Spleen (tissue), 11 donors: Measurements from ENCODE around the gene ARHGEF37. TPM values are rescaled to one million over a fixed set of nuclear protein-coding genes. Genes with fewer than 3 reads are reported as not detected.

Source experiments
- DNase-seq: peaks from one replicate; pipeline ENCODE4 v3.0.0-alpha.2; 2020
- H3K27ac ChIP-seq, 8 donors: fragments of 200-600 bp; sonication (generic) in 7 of 8; 1 replicate in 4 of 8; 2 replicates in 4 of 8; pipeline versions ENCODE4 v1.5.0 to v1.8.0; 2016 to 2021; ENCODE audit warnings: inconsistent platforms in 4 of 8, mild to moderate bottlenecking in 4 of 8, moderate library complexity in 1 of 8
- H3K27me3 ChIP-seq, 7 donors: fragments of 200-600 bp; sonication (generic) in 6 of 7; replicated peaks in 1 of 7; 1 replicate in 4 of 7; 2 replicates in 3 of 7; pipeline versions ENCODE4 v1.5.0 to v1.8.0; 2016 to 2021; ENCODE audit warnings: inconsistent platforms in 3 of 7, mild to moderate bottlenecking in 1 of 7
- H3K36me3 ChIP-seq, 6 donors: fragments of 200-600 bp; sonication (generic) in 5 of 6; 1 replicate in 4 of 6; 2 replicates in 2 of 6; pipeline versions ENCODE4 v1.5.0 to v1.8.0; 2016 to 2021; ENCODE audit warnings: inconsistent platforms in 2 of 6
- H3K4me1 ChIP-seq, 6 donors: fragments of 200-600 bp; sonication (generic) in 5 of 6; 1 replicate in 3 of 6; 2 replicates in 3 of 6; pipeline versions ENCODE4 v1.5.0 to v1.8.0; 2016 to 2021; ENCODE audit warnings: inconsistent platforms in 3 of 6
- H3K4me3 ChIP-seq, 8 donors: fragments of 200-600 bp; sonication (generic) in 7 of 8; 1 replicate in 4 of 8; 2 replicates in 4 of 8; pipeline versions ENCODE4 v1.5.0 to v1.8.0; 2016 to 2021; ENCODE audit warnings: inconsistent platforms in 4 of 8, mild to moderate bottlenecking in 4 of 8, moderate library complexity in 2 of 8
- H3K9me3 ChIP-seq, 8 donors: fragments of 200-600 bp; sonication (generic) in 7 of 8; 1 replicate in 4 of 8; 2 replicates in 4 of 8; pipeline versions ENCODE4 v1.5.0 to v1.8.0; 2016 to 2021; ENCODE audit warnings: inconsistent platforms in 4 of 8
- CTCF ChIP-seq, 11 experiments: fragments of 200-600 bp in 7 of 11; fragments of 450-650 bp in 4 of 11; sonication (generic) in 4 of 11; IDR thresholded peaks in 8 of 11; conservative IDR thresholded peaks in 3 of 11; 1 replicate in 7 of 11; 2 replicates in 4 of 11; pipeline versions ENCODE4 v1.4.0 to v1.8.0; 2016 to 2021; ENCODE audit warnings: antibody characterized with exemption in 11 of 11, inconsistent platforms in 4 of 11, mild to moderate bottlenecking in 1 of 11
- POLR2A ChIP-seq, 3 donors: fragments of 450-650 bp; IDR thresholded peaks; one replicate each; pipeline ENCODE4 v1.5.1; 2017; ENCODE audit warnings: antibody characterized with exemption in 3 of 3, mild to moderate bottlenecking in 1 of 3
- POLR2AphosphoS5 ChIP-seq, 3 donors: sonication (generic); formaldehyde crosslinking; IDR thresholded peaks; one replicate each; pipeline ENCODE4 v1.5.1; 2017; ENCODE audit warnings: antibody characterized with exemption in 3 of 3
- WGBS, 5 donors: extraction: QIAGEN DNeasy Blood & Tissue Kit in 3 of 5; methylation state at CpG; one replicate each; pipeline versions ENCODE4 v1.1.5 to v1.1.7; 2013 to 2018; 5-methylcytosine and 5-hydroxymethylcytosine counted together
- intact Hi-C: fragments of 100-400 bp; cut with DNase I; formaldehyde crosslinking; loops from one replicate; pipeline ENCODE4 v1.15.0; 2023; ENCODE audit warnings: low total_unique reads
- polyA plus RNA-seq, 3 donors: library from polyadenylated mRNA; stranded (reverse); fragments of 200-250 nt; gene quantifications; one replicate each; pipeline ENCODE4 v1.2.1, GENCODE V29; 2013
- total RNA-seq, 7 donors: library from RNA; depleted of rRNA in 3 of 7; stranded (reverse); fragments of >200 nt in 3 of 7; fragmentation: NEBNext Ultra II Directional in 4 of 7; extraction: Animal tissue kit (Norgen Biotek cat#: 25700) in 4 of 7; gene quantifications; one replicate each; pipeline versions ENCODE4 v1.1.0 to v1.2.1, GENCODE V29; 2016 to 2021
- donor health status: healthy with polysubstance abuse.
- donor health status: DM: no; HTN: no; CAD: no; lungs with moderate emphysema.
- donor health status: DM: no; HTN: no; CAD: no.
- donor health status: Bipolar disorder and iron deficiency.
- donor health status: healthy.
- donor health status: DM: no; HTN: no; CAD: no.
- donor health status: DM: yes; HTN: yes; CAD: no.

The ARHGEF37 gene
- total and polyA plus RNA-seq, 10 donors: 0.77 to 3.5 (median 1.3) TPM

GRCh38 chr5:149633476-149634350 is 52.4 kb downstream of the ARHGEF37 start:
- H3K27me3 ChIP-seq: no peaks in the 10 kb centered on the region
- WGBS, 5 donors: 76 to 84% (median 82%) methylated on average over 8 of the region's 8 CpGs
- no peaks in the 10 kb centered on the region for H3K9me3 ChIP-seq
- no peaks in the 10 kb centered on the region for H3K4me1 ChIP-seq
- DNase-seq: no peak
- H3K4me3 ChIP-seq: no peak overlapping the region
- no peak overlapping the region for H3K27ac ChIP-seq
- H3K36me3 ChIP-seq: no peaks in the 10 kb centered on the region
- intact Hi-C loops: no loop called here
- TF ChIP-seq POLR2A (IDR thresholded peaks at IDR 0.05): no peak
- no peak for TF ChIP-seq CTCF (IDR thresholded peaks at IDR 0.05 in 8 of 11, conservative IDR thresholded peaks at IDR 0.05 in 3 of 11)
- TF ChIP-seq POLR2AphosphoS5 (IDR thresholded peaks at IDR 0.05): no peak

GRCh38 chr5:149635394-149635793 is 54.1 kb downstream of the ARHGEF37 start:
- Histone ChIP-seq H3K4me1 (peaks cover 0 to 10% (median 0%) of the 10 kb centered on the region in 6 donors), H3K4me3 (no peak overlapping the region), H3K9me3 (no peaks in the 10 kb centered on the region), H3K27me3 (no peaks in the 10 kb centered on the region), H3K27ac (no peak overlapping the region), H3K36me3 (no peaks in the 10 kb centered on the region)
- WGBS, 5 donors: 75 to 88% (median 78%) methylated on average over 2 of the region's 2 CpGs
- no peak for DNase-seq
- TF ChIP-seq POLR2AphosphoS5 (IDR thresholded peaks at IDR 0.05) (no peak), POLR2A (IDR thresholded peaks at IDR 0.05) (no peak), CTCF (IDR thresholded peaks at IDR 0.05 in 8 of 11, conservative IDR thresholded peaks at IDR 0.05 in 3 of 11) (no peak)
- intact Hi-C loops: loop anchor here (5.0 kb wide), 1 partner anchor 357 kb away; no protein-coding TSS in a partner anchor

GRCh38 chr5:149636191-149636860 is 55.0 kb downstream of the ARHGEF37 start:
- no peak overlapping the region for H3K27ac ChIP-seq
- H3K36me3 ChIP-seq: no peaks in the 10 kb centered on the region
- H3K4me1 ChIP-seq: peaks cover 0 to 10% (median 0%) of the 10 kb centered on the region in 6 donors
- intact Hi-C loops: loop anchor here (2.0 to 5.0 kb wide), 2 partner anchors 192 to 356 kb away; no protein-coding TSS in a partner anchor
- no peak overlapping the region for H3K4me3 ChIP-seq
- 95 to 99% (median 97%) methylated on average over 5 of the region's 5 CpGs for WGBS, 5 donors
- H3K9me3 ChIP-seq: no peaks in the 10 kb centered on the region
- TF ChIP-seq POLR2A (IDR thresholded peaks at IDR 0.05): no peak
- no peak for TF ChIP-seq CTCF (IDR thresholded peaks at IDR 0.05 in 8 of 11, conservative IDR thresholded peaks at IDR 0.05 in 3 of 11)
- no peak for TF ChIP-seq POLR2AphosphoS5 (IDR thresholded peaks at IDR 0.05)
- no peaks in the 10 kb centered on the region for H3K27me3 ChIP-seq
- DNase-seq: no peak

- Histone ChIP-seq H3K36me3 (no peaks in the 10 kb centered on the region), H3K27me3 (no peaks in the 10 kb centered on the region), H3K9me3 (no peaks in the 10 kb centered on the region), H3K4me1 (peaks cover 0 to 10% (median 0%) of the 10 kb centered on the region in 6 donors), H3K27ac (no peak overlapping the region), H3K4me3 (no peak overlapping the region)
- WGBS, 5 donors: 30 to 41% (median 33%) methylated on average over 6 of the region's 6 CpGs
- intact Hi-C loops: loop anchor here (2.0 to 5.0 kb wide), 2 partner anchors 192 to 355 kb away; no protein-coding TSS in a partner anchor
- no peak for DNase-seq
- no peak for TF ChIP-seq POLR2A (IDR thresholded peaks at IDR 0.05)
- peak; percentile 68 to 93 (median 84) for TF ChIP-seq CTCF (IDR thresholded peaks at IDR 0.05 in 8 of 11, conservative IDR thresholded peaks at IDR 0.05 in 3 of 11)
These were observed 55.6 kb downstream of the ARHGEF37 start for GRCh38 chr5:149636861-149637246.
